Endothelial cell of umbilical vein (primary cell): ENCODE measurements around the gene CROT. TPM values are rescaled to one million over a fixed set of nuclear protein-coding genes. Genes with fewer than 3 reads are reported as not detected.

Source experiments
- BruUV-seq: library from RNA; stranded (reverse); fragments of 400-500 nt; replicated peaks from 2 replicates; lab custom pipeline; 2021; lab: Mats Ljungman, UMichigan
- CTCF ChIA-PET: fragments of 300-600, 350-600 bp; sonication (Branson Sonifier 250); formaldehyde crosslinking; loops from one replicate; lab custom pipeline; 2021; ENCODE audit warnings: antibody characterized with exemption, inconsistent platforms; lab: Charles Lee
- POLR2A ChIA-PET: fragments of 300-600, 350-600 bp; sonication (Branson Sonifier 250); formaldehyde crosslinking; loops from one replicate; lab custom pipeline; 2021; ENCODE audit warnings: antibody characterized with exemption, inconsistent platforms; lab: Charles Lee
- DNase-seq: peaks from one replicate; pipeline ENCODE4 v3.0.0-alpha.2; 2011; ENCODE audit warnings: low read depth, low spot score
- FAIRE-seq: peaks from 2 replicates; lab custom pipeline; 2011; peaks lifted over from hg19 to GRCh38; lab: Jason Lieb, UNC
- H2AFZ ChIP-seq: 2 replicates; pipeline ENCODE4 v1.6.0; 2012; ENCODE audit warnings: low read depth, low read length, control low read depth, inconsistent platforms
- H3K27ac ChIP-seq: 2 replicates; pipeline ENCODE4 v1.5.1; 2011; ENCODE audit warnings: low read depth, mild to moderate bottlenecking, control low read depth, low read length, moderate library complexity; ENCODE audit not compliant: insufficient read depth
- H3K27me3 ChIP-seq, 2 experiments: 2 replicates each; pipeline versions ENCODE4 v1.6.0 to v1.6.1; 2011; ENCODE audit warnings: low read length in 2 of 2, mixed read lengths in 1 of 2; ENCODE audit not compliant: control insufficient read depth in 2 of 2, insufficient read depth in 2 of 2
- H3K36me3 ChIP-seq, 2 experiments: 2 replicates in 1 of 2; 3 replicates in 1 of 2; pipeline ENCODE4 v1.5.1; 2011; ENCODE audit warnings: low read length in 2 of 2, mild to moderate bottlenecking in 1 of 2, moderate library complexity in 1 of 2; ENCODE audit not compliant: control insufficient read depth in 2 of 2, insufficient read depth in 2 of 2; ENCODE audit errors: extremely low read depth in 1 of 2
- H3K4me1 ChIP-seq: 3 replicates; pipeline ENCODE4 v1.5.1; 2011; ENCODE audit warnings: mild to moderate bottlenecking, low read length; ENCODE audit not compliant: control insufficient read depth, insufficient read depth; ENCODE audit errors: extremely low read depth
- H3K4me2 ChIP-seq: 2 replicates; pipeline ENCODE4 v1.6.1; 2011; ENCODE audit warnings: low read length, control low read depth, mixed read lengths; ENCODE audit not compliant: insufficient read depth
- H3K4me3 ChIP-seq, 3 experiments: fragments of 200-600 bp in 1 of 3; sonication (generic), shearing (Covaris generic) in 1 of 3; replicated peaks in 1 of 3; 2 replicates each; pipeline ENCODE4 v1.5.1; 2011 to 2016; ENCODE audit warnings: control low read depth in 3 of 3, low read length in 3 of 3, mild to moderate bottlenecking in 2 of 3, inconsistent platforms in 1 of 3, low read depth in 1 of 3, moderate library complexity in 1 of 3; ENCODE audit not compliant: insufficient read depth in 1 of 3
- H3K79me2 ChIP-seq: 2 replicates; pipeline ENCODE4 v1.6.0; 2012; ENCODE audit warnings: low read length, inconsistent platforms; ENCODE audit not compliant: control insufficient read depth, insufficient read depth
- H3K9ac ChIP-seq: replicated peaks from 2 replicates; pipeline ENCODE3; 2011; ENCODE audit warnings: low read length, control low read depth; ENCODE audit not compliant: insufficient read depth; ENCODE audit errors: extremely low read depth
- H3K9me1 ChIP-seq: replicated peaks from 3 replicates; pipeline ENCODE4 v1.6.0; 2011; ENCODE audit warnings: mild to moderate bottlenecking, low read length; ENCODE audit not compliant: control insufficient read depth, insufficient read depth; ENCODE audit errors: extremely low read depth
- H3K9me3 ChIP-seq: replicated peaks from 2 replicates; pipeline ENCODE4 v1.5.1; 2012; ENCODE audit warnings: low read length, inconsistent platforms; ENCODE audit not compliant: control insufficient read depth, insufficient read depth
- H4K20me1 ChIP-seq: replicated peaks from 2 replicates; pipeline ENCODE3; 2011; ENCODE audit warnings: mild to moderate bottlenecking, low read length; ENCODE audit not compliant: control insufficient read depth, insufficient read depth; ENCODE audit errors: extremely low read depth
- EZH2 ChIP-seq: IDR thresholded peaks from 2 replicates; pipeline ENCODE4 v1.6.1; 2012; ENCODE audit warnings: borderline replicate concordance, low read depth, mild to moderate bottlenecking, moderate library complexity, low read length, inconsistent platforms; ENCODE audit not compliant: severe bottlenecking
- FOS ChIP-seq: IDR thresholded peaks from 2 replicates; pipeline ENCODE4 v1.6.1; 2011; ENCODE audit warnings: mild to moderate bottlenecking, low read length, moderate library complexity, borderline replicate concordance; ENCODE audit not compliant: insufficient read depth
- GATA2 ChIP-seq: IDR thresholded peaks from 2 replicates; pipeline ENCODE4 v1.7.0; 2011; ENCODE audit warnings: low read depth, mild to moderate bottlenecking, moderate library complexity, mixed read lengths, low read length; ENCODE audit not compliant: insufficient read length, insufficient read depth
- JUN ChIP-seq: IDR thresholded peaks from 2 replicates; pipeline ENCODE4 v1.6.1; 2011; ENCODE audit warnings: borderline replicate concordance, low read depth; ENCODE audit not compliant: insufficient read length, insufficient read depth
- MYC ChIP-seq: IDR thresholded peaks from one replicate; pipeline ENCODE4 v1.6.1; 2011; ENCODE audit warnings: mild to moderate bottlenecking, low read depth, low read length
- POLR2A ChIP-seq: IDR thresholded peaks from 2 replicates; pipeline ENCODE4 v1.6.1; 2012; ENCODE audit warnings: low read depth, mild to moderate bottlenecking, control low read depth, low read length
- POLR2AphosphoS5 ChIP-seq: IDR thresholded peaks from 2 replicates; pipeline ENCODE4 v1.6.1; 2012; ENCODE audit warnings: low read depth, mild to moderate bottlenecking, control low read depth, low read length, moderate library complexity; ENCODE audit not compliant: insufficient read depth
- dilution Hi-C: fragments of 300-500 bp; cut with MboI; formaldehyde crosslinking; loops from one replicate; pipeline ENCODE4 v1.15.0; 2019; ENCODE audit warnings: low sequenced_read_pairs; ENCODE audit not compliant: extremely low pct_ligation_motif_present
- intact Hi-C: fragments of 100-400 bp; cut with micrococcal nuclease; formaldehyde crosslinking; loops from one replicate; pipeline ENCODE4 v1.10.0; 2022
- polyA plus RNA-seq, 4 experiments: library from polyadenylated mRNA; depleted of rRNA in 3 of 4; stranded (reverse) in 3 of 4; unstranded in 1 of 4; fragments of >200 nt; gene quantifications; 2 replicates each; pipeline versions ENCODE4 v1.2.1 to v1.2.3, GENCODE V29; 2011 to 2012; ENCODE audit warnings: missing spikeins in 1 of 4
- total RNA-seq: library from RNA; stranded (reverse); gene quantifications from 2 replicates; pipeline ENCODE4 v1.2.3, GENCODE V29; 2021
- TF ChIP-seq, protein P1 (sequence below), 2 donors: IDR thresholded peaks; 1 replicate in 1 of 2; 2 replicates in 1 of 2; pipeline ENCODE4 v1.5.1; 2011; ENCODE audit warnings: low read length in 2 of 2, mild to moderate bottlenecking in 2 of 2, moderate library complexity in 2 of 2, control low read depth in 1 of 2, inconsistent platforms in 1 of 2, low read depth in 1 of 2; ENCODE audit not compliant: insufficient read depth in 1 of 2; ENCODE audit errors: extremely low read depth in 1 of 2
- TF ChIP-seq, protein P2 (sequence below): IDR thresholded peaks from 2 replicates; pipeline ENCODE4 v1.6.1; 2011; ENCODE audit not compliant: insufficient read depth, insufficient read length

The CROT gene
- total and polyA plus RNA-seq, 2 donors (not counting 3 experiments of a cell fraction or from before 2014, with no cell fraction given): 3.3 to 6.6 TPM

DNA sequence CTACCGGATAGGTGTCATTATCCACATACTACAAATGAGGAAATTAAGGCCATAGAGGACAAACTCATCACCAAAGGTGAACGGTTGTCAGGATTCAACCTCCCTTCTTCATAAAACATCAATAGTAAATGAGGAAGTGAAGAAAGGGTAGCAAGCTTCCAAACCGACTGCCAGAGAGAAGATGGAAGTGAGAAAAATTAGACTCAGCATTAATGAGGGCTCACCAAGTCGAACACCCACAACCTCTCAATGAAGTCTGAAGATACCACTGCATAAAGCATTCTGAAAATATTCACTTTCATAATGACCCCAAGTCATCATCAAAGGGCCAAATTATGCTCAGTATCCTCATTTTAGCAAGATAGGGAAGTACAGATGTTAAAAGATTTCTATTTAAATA is 100.4 kb downstream of the CROT start:
- no peaks in the 10 kb centered on the region for H3K36me3 ChIP-seq
- ChIA-PET CTCF (no interaction called here), POLR2A (no interaction called here)
- no peak overlapping the region for H3K4me2 ChIP-seq
- intact Hi-C loops (no loop called here), dilution Hi-C loops (no loop called here)
- TF ChIP-seq JUN (no peak), MYC (no peak), GATA2 (no peak), POLR2A (no peak), POLR2AphosphoS5 (no peak)
- TF ChIP-seq, protein P1, sequence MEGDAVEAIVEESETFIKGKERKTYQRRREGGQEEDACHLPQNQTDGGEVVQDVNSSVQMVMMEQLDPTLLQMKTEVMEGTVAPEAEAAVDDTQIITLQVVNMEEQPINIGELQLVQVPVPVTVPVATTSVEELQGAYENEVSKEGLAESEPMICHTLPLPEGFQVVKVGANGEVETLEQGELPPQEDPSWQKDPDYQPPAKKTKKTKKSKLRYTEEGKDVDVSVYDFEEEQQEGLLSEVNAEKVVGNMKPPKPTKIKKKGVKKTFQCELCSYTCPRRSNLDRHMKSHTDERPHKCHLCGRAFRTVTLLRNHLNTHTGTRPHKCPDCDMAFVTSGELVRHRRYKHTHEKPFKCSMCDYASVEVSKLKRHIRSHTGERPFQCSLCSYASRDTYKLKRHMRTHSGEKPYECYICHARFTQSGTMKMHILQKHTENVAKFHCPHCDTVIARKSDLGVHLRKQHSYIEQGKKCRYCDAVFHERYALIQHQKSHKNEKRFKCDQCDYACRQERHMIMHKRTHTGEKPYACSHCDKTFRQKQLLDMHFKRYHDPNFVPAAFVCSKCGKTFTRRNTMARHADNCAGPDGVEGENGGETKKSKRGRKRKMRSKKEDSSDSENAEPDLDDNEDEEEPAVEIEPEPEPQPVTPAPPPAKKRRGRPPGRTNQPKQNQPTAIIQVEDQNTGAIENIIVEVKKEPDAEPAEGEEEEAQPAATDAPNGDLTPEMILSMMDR (IDR thresholded peaks at IDR 0.05; ENCODE audit: extremely low read depth in 1 of 2, insufficient read depth in 1 of 2, low read depth in 1 of 2, low read length in 2 of 2): no peak
- no peak overlapping the region for H3K9ac ChIP-seq
- H3K9me1 ChIP-seq: no peaks in the 10 kb centered on the region
- H4K20me1 ChIP-seq: no peaks in the 10 kb centered on the region
- H3K9me3 ChIP-seq: no peaks in the 10 kb centered on the region
- FAIRE-seq (no peak), DNase-seq (no peak)
- BruUV-seq: no TSS peak
- no peaks in the 10 kb centered on the region for H3K27me3 ChIP-seq
- no peaks in the 10 kb centered on the region for H3K4me1 ChIP-seq
- no peak overlapping the region for H3K27ac ChIP-seq
- H3K4me3 ChIP-seq: no peak overlapping the region
- H3K79me2 ChIP-seq: no peaks in the 10 kb centered on the region
- H2AFZ ChIP-seq: no peak overlapping the region

DNA sequence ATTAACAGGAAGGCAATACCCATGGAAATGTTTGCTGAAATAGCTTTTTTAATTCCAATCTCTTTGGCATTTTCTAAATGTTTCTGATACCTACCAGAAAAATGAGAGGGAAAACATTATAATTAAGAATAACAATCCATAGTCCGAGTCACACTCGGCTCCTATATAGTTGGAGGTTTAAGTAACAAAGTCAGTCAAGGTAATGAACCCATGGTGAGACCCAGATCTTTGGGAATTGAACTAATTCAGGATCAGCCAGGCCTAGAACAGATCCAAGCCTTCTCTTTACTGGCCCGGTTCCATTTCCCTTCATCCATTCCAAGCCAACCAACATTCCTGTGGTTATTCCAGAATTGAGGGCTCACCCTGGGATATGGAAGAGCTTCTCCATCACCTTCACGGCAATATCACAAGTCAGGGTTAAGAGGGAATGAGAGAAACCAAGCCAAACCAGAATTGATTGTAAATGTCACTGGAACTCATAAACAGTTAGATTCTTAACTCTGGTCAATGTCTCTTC is 101.7 kb downstream of the CROT start:
- ChIA-PET CTCF (interaction anchor here (1.0 kb wide), 1 partner anchor 31 kb away, joined by 3 read pairs; no protein-coding TSS in a partner anchor), POLR2A (no interaction called here)
- Histone ChIP-seq H3K9me1 (no peaks in the 10 kb centered on the region), H3K79me2 (no peaks in the 10 kb centered on the region), H3K9me3 (no peaks in the 10 kb centered on the region), H3K4me1 (no peaks in the 10 kb centered on the region), H3K4me3 (no peak overlapping the region), H3K36me3 (no peaks in the 10 kb centered on the region), H3K27ac (no peak overlapping the region), H2AFZ (no peak overlapping the region), H3K27me3 (no peaks in the 10 kb centered on the region), H3K4me2 (no peak overlapping the region), H4K20me1 (no peaks in the 10 kb centered on the region), H3K9ac (no peak overlapping the region)
- DNase-seq (no peak), FAIRE-seq (no peak)
- dilution Hi-C loops: no loop called here
- TF ChIP-seq JUN: no peak
- TF ChIP-seq POLR2A: no peak
- TF ChIP-seq FOS: no peak
- no peak for TF ChIP-seq GATA2
- TF ChIP-seq MYC: no peak
- no peak for TF ChIP-seq EZH2
- TF ChIP-seq, protein P2, sequence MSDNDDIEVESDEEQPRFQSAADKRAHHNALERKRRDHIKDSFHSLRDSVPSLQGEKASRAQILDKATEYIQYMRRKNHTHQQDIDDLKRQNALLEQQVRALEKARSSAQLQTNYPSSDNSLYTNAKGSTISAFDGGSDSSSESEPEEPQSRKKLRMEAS: no peak
- TF ChIP-seq, protein P1 (IDR thresholded peaks at IDR 0.05; ENCODE audit: extremely low read depth in 1 of 2, insufficient read depth in 1 of 2, low read depth in 1 of 2, low read length in 2 of 2): no peak
- TF ChIP-seq POLR2AphosphoS5: no peak
- intact Hi-C loops: no loop called here
- BruUV-seq: no TSS peak
